ENCODE measurements around the gene PRDX2.

The PRDX2 gene

DNA sequence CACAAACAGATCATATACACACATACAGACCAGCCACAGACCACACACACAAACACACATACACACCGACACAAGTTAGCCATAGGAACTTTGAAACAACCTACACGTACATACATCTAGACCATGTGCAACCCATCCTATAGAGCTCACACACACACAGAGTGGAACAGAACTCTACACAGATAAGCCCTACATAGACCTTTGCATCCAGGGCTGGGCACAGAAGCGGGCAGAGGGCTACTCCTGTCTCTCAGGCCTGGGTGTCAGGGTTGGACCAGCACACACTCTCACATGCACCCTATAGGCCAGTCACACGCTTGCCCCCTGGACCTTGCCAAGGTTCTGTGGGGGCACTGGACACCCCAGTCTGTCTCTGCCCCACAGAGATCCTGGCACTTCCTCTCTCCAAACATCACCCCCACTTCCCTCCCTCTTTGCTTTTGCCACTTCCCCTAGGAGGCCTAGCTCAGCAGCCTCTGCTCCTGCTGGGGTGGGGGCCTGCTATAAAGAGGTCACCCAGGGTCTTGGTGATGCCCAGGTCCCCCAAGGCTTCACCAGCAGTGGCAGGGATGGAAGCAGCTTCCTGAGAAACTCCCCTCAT, 16.1 kb downstream of the PRDX2 start:
- no peak for TF ChIP-seq ZFX (IDR thresholded peaks at IDR 0.05; ENCODE audit: borderline replicate concordance)
- TF ChIP-seq, protein P1, sequence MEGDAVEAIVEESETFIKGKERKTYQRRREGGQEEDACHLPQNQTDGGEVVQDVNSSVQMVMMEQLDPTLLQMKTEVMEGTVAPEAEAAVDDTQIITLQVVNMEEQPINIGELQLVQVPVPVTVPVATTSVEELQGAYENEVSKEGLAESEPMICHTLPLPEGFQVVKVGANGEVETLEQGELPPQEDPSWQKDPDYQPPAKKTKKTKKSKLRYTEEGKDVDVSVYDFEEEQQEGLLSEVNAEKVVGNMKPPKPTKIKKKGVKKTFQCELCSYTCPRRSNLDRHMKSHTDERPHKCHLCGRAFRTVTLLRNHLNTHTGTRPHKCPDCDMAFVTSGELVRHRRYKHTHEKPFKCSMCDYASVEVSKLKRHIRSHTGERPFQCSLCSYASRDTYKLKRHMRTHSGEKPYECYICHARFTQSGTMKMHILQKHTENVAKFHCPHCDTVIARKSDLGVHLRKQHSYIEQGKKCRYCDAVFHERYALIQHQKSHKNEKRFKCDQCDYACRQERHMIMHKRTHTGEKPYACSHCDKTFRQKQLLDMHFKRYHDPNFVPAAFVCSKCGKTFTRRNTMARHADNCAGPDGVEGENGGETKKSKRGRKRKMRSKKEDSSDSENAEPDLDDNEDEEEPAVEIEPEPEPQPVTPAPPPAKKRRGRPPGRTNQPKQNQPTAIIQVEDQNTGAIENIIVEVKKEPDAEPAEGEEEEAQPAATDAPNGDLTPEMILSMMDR (IDR thresholded peaks at IDR 0.05), result no peak
- peak overlapping the region; percentile 98 for H3K27ac ChIP-seq

DNA sequence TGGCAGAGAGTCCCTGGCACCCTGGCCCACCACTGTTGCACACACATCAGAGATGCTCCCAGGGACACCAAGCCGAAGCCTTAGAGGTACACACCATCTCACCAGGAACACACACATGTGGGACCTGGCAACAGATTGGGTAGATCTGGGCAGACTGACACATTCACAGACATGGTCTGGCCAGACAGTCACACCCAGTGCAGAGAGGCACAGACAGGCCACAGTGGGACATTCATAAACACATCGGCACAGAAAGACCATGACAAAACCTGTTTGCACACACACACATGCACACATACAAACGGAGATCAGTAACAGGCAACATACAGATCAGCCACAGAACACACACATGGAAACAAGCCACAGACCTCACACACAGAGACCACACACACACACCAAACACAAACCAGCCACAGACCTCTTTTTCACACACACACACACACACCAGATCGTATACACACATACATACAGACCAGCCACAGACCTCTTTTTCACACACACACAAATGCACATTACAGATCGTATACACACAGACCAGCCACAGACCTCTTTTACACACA, 16.6 kb downstream of the PRDX2 start:
- peak overlapping the region; percentile 98 for H3K27ac ChIP-seq
- no peak for TF ChIP-seq ZFX (IDR thresholded peaks at IDR 0.05; ENCODE audit: borderline replicate concordance)
- TF ChIP-seq, protein P1 (IDR thresholded peaks at IDR 0.05), result no peak

DNA sequence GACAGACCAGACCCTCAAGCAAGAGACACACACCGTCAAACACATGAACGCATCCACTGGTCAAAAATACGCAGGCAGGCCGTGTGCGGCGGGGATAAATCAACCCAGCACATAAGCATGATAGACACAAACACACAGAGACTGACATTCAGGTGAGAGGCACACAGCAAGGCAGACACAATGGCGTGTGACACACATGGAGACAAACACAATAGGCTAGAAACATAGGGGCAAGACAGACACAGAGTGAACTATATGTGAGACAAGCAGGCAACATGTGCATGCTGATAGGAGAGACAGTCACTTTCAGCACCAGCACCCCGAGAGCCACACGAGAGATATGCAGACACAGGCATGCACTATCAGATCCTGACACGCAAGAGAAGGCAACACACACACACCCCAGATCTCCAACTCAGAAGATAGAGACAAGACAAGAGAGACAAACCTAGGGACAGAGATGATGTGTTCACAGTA, 17.2 kb downstream of the PRDX2 start:
- H3K27ac ChIP-seq, result peak overlapping the region; percentile 98
- TF ChIP-seq ZFX (IDR thresholded peaks at IDR 0.05; ENCODE audit: borderline replicate concordance), result no peak
- TF ChIP-seq, protein P1 (IDR thresholded peaks at IDR 0.05), result no peak

DNA sequence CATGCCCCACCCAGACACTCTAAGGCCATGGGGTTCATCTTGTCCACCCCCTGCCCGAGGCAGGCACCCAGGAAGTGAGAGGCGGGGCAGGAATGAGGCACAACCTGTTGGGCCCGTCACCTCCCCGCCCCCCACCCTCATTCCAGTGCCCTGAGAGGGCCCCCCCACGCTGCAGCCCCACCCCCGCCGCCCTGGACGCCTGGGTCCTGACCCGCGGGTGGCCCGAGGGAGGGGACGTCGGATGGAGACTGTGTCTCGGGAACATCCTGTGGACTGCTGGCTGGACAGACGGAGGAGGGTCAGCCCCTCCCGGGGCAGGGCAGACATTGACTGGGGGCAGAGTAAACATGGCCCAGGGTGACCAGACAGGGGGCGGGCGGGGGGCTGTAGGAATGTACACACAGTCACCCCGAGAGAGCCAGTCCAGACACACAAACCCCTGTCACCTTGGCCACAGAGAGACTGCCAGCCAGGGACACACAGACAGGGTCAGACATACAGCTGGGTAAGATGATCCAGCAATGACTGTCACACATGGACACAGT, 17.7 kb downstream of the PRDX2 start:
- H3K27ac ChIP-seq, result peak overlapping the region; percentile 98
- TF ChIP-seq ZFX (IDR thresholded peaks at IDR 0.05; ENCODE audit: borderline replicate concordance), result no peak
- TF ChIP-seq, protein P1 (IDR thresholded peaks at IDR 0.05), result no peak

DNA sequence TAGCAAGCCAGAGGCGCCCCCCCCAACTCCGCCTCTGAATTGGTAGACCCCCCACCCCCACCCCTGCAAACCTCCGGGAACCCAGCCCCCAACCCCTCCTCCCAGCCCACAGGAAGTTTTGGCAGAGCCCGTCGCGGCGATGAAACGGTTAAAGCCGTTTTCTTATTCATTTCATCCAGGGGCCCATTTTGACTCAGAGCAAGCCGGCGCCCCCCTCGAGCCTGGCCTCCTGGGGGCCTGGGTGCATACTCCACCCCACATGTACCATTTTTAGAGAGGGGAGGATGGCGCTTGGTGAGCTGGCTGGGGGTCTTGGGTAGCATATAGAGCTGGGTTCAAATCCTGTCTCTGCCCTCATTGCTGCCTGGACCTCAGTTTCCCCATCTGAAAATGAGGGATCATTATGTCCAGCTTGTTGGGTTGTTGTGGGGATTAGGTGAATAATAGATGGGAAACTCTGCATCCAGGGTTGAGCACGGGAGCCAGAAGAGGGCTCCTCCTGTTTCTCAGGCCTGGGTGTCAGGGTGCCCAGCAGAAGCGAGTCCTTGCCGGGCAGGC, 18.2 kb downstream of the PRDX2 start:
- no peak for TF ChIP-seq ZFX (IDR thresholded peaks at IDR 0.05; ENCODE audit: borderline replicate concordance)
- TF ChIP-seq, protein P1 (IDR thresholded peaks at IDR 0.05), result no peak
- H3K27ac ChIP-seq, result peak overlapping the region; percentile 98

DNA sequence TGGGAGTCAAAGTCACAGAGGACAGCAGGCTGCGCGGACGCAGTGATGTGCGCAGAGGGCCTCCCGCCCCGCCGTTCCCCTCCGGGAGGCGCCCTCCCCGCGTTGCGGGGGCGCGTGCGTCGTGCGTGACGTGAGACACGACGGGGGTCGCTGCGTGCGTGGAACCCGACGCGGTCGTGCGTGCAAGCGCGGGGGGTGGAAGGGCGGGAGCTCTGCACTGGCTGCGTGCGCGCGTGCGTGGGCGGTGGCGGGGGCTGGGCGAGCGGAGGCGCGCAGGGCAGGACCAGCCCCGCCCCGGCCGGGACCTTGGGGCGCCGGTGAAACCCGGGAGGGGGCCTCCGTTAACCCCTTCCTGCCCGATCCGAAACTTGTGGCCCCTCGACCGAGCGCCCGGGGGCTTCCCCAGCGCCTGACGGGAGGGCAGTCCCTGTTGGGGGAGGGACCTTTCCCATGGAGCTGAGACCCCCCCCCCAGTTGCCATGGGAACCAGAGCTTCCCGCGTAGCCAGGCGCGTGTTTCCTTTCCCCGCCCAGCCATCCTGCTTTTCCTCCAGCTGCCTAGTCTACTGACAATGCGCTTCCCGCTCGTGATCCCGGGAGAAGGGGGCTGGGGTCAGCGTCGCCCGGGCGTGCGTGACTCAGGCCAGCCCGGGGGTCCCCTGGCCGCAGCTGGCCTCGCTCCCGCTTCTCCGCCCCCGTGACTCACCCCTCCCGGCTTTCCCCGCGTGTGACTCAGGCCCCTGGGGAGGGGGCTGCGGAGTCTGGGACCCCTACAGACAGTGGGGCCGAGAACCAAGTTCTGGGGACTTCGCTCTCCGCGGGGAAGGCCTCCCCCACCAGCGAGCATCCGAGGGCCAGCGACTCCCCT, 18.9 kb downstream of the PRDX2 start:
- H3K27ac ChIP-seq, result peak overlapping the region; percentile 98
- TF ChIP-seq, protein P1 (IDR thresholded peaks at IDR 0.05), result no peak
- no peak for TF ChIP-seq ZFX (IDR thresholded peaks at IDR 0.05; ENCODE audit: borderline replicate concordance)
